Esophagus muscularis mucosa (tissue), 2 donors: ENCODE data around the gene AP4S1.

ENCODE experiments used
- EP300 ChIP-seq: sonication (generic); formaldehyde crosslinking; IDR thresholded peaks from one replicate; pipeline ENCODE4 v1.6.1; 2017; ENCODE audit warnings: antibody characterized with exemption
- POLR2A ChIP-seq: fragments of 450-650 bp; IDR thresholded peaks from one replicate; pipeline ENCODE4 v1.6.1; 2017; ENCODE audit warnings: antibody characterized with exemption, moderate library complexity, mild to moderate bottlenecking, low read depth

- TF ChIP-seq EP300 (no peak), POLR2A (no peak)
Measured at GRCh38 chr14:31068235-31068634, 42.8 kb downstream of the AP4S1 start.
